Activated CD4-positive, alpha-beta T cell treated with anti-CD3 and anti-CD28 coated beads for 24 hours (primary cell): Measurements from ENCODE around the gene TEDC1.

Source experiments
- DNase-seq, 2 donors: peaks; one replicate each; pipeline ENCODE4 v3.0.0-alpha.2; 2020; ENCODE audit warnings: low read depth in 2 of 2

Gene TEDC1

GRCh38 chr14:105495990-105496830, 5.2 kb downstream of the TEDC1 start:
- no peak for DNase-seq

GRCh38 chr14:105496831-105497591, 6.0 kb downstream of the TEDC1 start:
- DNase-seq = no peak

GRCh38 chr14:105497671-105498429, 6.8 kb downstream of the TEDC1 start:
- no peak for DNase-seq

GRCh38 chr14:105498430-105499255, 7.6 kb downstream of the TEDC1 start:
- no peak for DNase-seq

- DNase-seq = no peak
Observed at GRCh38 chr14:105499256-105500035, 8.4 kb downstream of the TEDC1 start.

- DNase-seq = no peak
Observed at GRCh38 chr14:105500036-105500725, 9.1 kb downstream of the TEDC1 start.

- no peak for DNase-seq
Observed at GRCh38 chr14:105500726-105501101, 9.7 kb downstream of the TEDC1 start.

- DNase-seq = no peak
Observed at GRCh38 chr14:105501504-105502291, 10.7 kb downstream of the TEDC1 start.

- DNase-seq = no peak
Observed at GRCh38 chr14:105502446-105503295, 11.6 kb downstream of the TEDC1 start.

GRCh38 chr14:105503296-105503640, 12.2 kb downstream of the TEDC1 start:
- no peak for DNase-seq

GRCh38 chr14:105503935-105504692, 13.1 kb downstream of the TEDC1 start:
- DNase-seq = no peak

- DNase-seq = no peak
Observed at GRCh38 chr14:105505101-105505500, 14.1 kb downstream of the TEDC1 start.

GRCh38 chr14:105507247-105507646, 16.2 kb downstream of the TEDC1 start:
- DNase-seq = no peak

- no peak for DNase-seq
Observed at GRCh38 chr14:105508069-105508468, 17.0 kb downstream of the TEDC1 start.

GRCh38 chr14:105508601-105509000, 17.6 kb downstream of the TEDC1 start:
- DNase-seq = no peak

GRCh38 chr14:105517096-105517495, 26.1 kb downstream of the TEDC1 start:
- DNase-seq = no peak

- no peak for DNase-seq
Observed at GRCh38 chr14:105519946-105520698, 29.1 kb downstream of the TEDC1 start.
